K562 treated with DMSO at 1 percent for 24 hours (cell line): ENCODE results near the gene DAZ3. TPM values are rescaled to one million over a fixed set of nuclear protein-coding genes. Genes with fewer than 3 reads are reported as not detected.

Source experiments
- total RNA-seq: library from RNA; unstranded; fragments of 300-600 nt; gene quantifications from 2 replicates; pipeline ENCODE4 v1.2.3, GENCODE V29; 2022; ENCODE audit warnings: low read depth; ENCODE audit not compliant: insufficient read depth

DAZ3 gene
- total RNA-seq, result not detected in 2 replicates

GRCh38 chrY:24813293-24813692 lies at the start of gene DAZ3:
TSS of gene DAZ3 (minus strand) at chrY:24813393. CDS start at chrY:24813185, 208 bp downstream.

GRCh38 chrY:24833619-24834018 lies 20.4 kb upstream of the DAZ3 start, which contains the start of gene DAZ4:
TSS of gene DAZ4 (plus strand) at chrY:24833919. CDS start at chrY:24834127, 208 bp downstream.

Other genes starting within 250 kb of the DAZ3 start
- gene BPY2B, start 195.4 kb downstream of the DAZ3 start, total RNA-seq, result not detected in 2 replicates
- not detected in 2 replicates for gene DAZ4, start 20.5 kb upstream of the DAZ3 start, total RNA-seq
- not detected in 2 replicates for gene BPY2C, start 238.7 kb upstream of the DAZ3 start, total RNA-seq